ENCODE measurements around the gene ABCB9.

DNA sequence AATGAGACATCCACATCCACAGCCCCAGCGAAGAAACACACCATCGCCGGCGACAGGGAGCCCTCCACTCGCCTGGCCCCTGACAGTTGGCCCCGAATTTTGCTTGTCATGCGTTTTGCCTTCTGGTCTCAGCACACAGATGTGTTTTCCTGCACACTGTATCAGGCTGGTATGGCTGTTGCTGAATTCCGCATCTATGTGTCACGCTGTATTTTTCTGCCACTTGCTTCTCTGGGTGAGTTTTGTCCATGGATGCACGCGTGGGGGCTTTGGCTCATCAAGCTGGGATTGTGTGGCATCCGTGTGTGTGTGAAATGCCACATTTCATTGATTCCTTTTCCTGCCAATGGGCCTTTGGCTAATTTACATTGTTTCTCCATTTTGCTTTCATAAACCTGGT is 40.7 kb upstream of the ABCB9 start:
- TF ChIP-seq, protein P1, sequence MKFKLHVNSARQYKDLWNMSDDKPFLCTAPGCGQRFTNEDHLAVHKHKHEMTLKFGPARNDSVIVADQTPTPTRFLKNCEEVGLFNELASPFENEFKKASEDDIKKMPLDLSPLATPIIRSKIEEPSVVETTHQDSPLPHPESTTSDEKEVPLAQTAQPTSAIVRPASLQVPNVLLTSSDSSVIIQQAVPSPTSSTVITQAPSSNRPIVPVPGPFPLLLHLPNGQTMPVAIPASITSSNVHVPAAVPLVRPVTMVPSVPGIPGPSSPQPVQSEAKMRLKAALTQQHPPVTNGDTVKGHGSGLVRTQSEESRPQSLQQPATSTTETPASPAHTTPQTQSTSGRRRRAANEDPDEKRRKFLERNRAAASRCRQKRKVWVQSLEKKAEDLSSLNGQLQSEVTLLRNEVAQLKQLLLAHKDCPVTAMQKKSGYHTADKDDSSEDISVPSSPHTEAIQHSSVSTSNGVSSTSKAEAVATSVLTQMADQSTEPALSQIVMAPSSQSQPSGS (IDR thresholded peaks at IDR 0.05; ENCODE audit: low read length): no peak
- TF ChIP-seq RBBP5 (IDR thresholded peaks at IDR 0.05; ENCODE audit: borderline replicate concordance, low read depth, low read length) (no peak), RFX5 (IDR thresholded peaks at IDR 0.05; ENCODE audit: borderline replicate concordance, low read depth, low read length) (no peak)

Measured in H1 (cell line).